ENCODE measurements around the gene SHB. TPM values are rescaled to one million over a fixed set of nuclear protein-coding genes. Genes with fewer than 3 reads are reported as not detected.

The SHB gene
- total RNA-seq, 1 experiment from 2014 or later, result 28.7 TPM

GRCh38 chr9:38086496-38086895 is 17.5 kb upstream of the SHB start:
- Histone ChIP-seq H4K20me1 (ENCODE audit: insufficient read depth) (no peaks in the 10 kb centered on the region), H3K79me2 (ENCODE audit: insufficient read depth, low read length) (no peaks in the 10 kb centered on the region), H3K9me3 (ENCODE audit: control insufficient read depth in 1 of 2, insufficient read depth in 1 of 2, low read depth in 1 of 2, low read length in 2 of 2) (no peaks in the 10 kb centered on the region), H3K27ac (ENCODE audit: low read depth, low read length) (no peak overlapping the region), H3K4me2 (ENCODE audit: low read length) (no peak overlapping the region), H3K9ac (ENCODE audit: low read length) (no peak overlapping the region), H2AFZ (ENCODE audit: low read depth, low read length, poor library complexity, severe bottlenecking) (no peak overlapping the region), H3K9me2 (ENCODE audit: insufficient read depth) (no peaks in the 10 kb centered on the region), H3K27me3 (ENCODE audit: insufficient read depth, low read length) (no peaks in the 10 kb centered on the region), H3K4me1 (ENCODE audit: control insufficient read depth in 1 of 2, insufficient read depth in 2 of 2, low read length in 2 of 2) (peaks cover 0 to 2% of the 10 kb centered on the region in 2 experiments; a peak in 1 of 4 replicates), H3K36me3 (ENCODE audit: control insufficient read depth in 1 of 2, insufficient read depth in 2 of 2, low read length in 2 of 2) (no peaks in the 10 kb centered on the region), H3K4me3 (replicated peaks in 1 of 2; ENCODE audit: low read depth in 1 of 2, low read length in 2 of 2) (no peak overlapping the region)
- CTCF ChIA-PET, result interaction anchor here (0.7 to 2.8 kb wide), 3 partner anchors 59 to 172 kb away, joined by 3 to 27 read pairs (median 15); no protein-coding TSS in a partner anchor
- no peak for ATAC-seq
- no peak for TF ChIP-seq EZH2 (IDR thresholded peaks at IDR 0.05)
- no peak for TF ChIP-seq ZNF274 (IDR thresholded peaks at IDR 0.05; ENCODE audit: low read depth, low read length)
- TF ChIP-seq, protein P1, sequence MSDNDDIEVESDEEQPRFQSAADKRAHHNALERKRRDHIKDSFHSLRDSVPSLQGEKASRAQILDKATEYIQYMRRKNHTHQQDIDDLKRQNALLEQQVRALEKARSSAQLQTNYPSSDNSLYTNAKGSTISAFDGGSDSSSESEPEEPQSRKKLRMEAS (IDR thresholded peaks at IDR 0.05), result no peak
- TF ChIP-seq, protein P2, sequence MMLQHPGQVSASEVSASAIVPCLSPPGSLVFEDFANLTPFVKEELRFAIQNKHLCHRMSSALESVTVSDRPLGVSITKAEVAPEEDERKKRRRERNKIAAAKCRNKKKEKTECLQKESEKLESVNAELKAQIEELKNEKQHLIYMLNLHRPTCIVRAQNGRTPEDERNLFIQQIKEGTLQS (IDR thresholded peaks at IDR 0.05), result no peak
- TF ChIP-seq CBX3 (IDR thresholded peaks at IDR 0.05; ENCODE audit: low read depth), result no peak
- no peak for TF ChIP-seq EGR1 (IDR thresholded peaks at IDR 0.05; ENCODE audit: low read depth)
- TF ChIP-seq CEBPB (IDR thresholded peaks at IDR 0.05; ENCODE audit: low read depth), result no peak
- POLR2A ChIA-PET, result no interaction called here
- intact Hi-C loops (cut with micrococcal nuclease), result loop anchor here (5.0 kb wide), 2 partner anchors 76 to 159 kb away; no protein-coding TSS in a partner anchor
- DNase-seq (ENCODE audit: low read depth, low spot score), result no peak
- no TSS peak for BruUV-seq (replicated peaks)
- RAD21 ChIA-PET (ENCODE audit: low non-redundant PET in 1 of 2, low total read pairs in 2 of 2, uncharacterized antibody in 2 of 2, unreplicated experiment in 2 of 2), result interaction anchor here in 1 of 2 experiments (1.5 kb wide), 1 partner anchor 173 kb away, joined by 4 read pairs; no protein-coding TSS in a partner anchor

DNA sequence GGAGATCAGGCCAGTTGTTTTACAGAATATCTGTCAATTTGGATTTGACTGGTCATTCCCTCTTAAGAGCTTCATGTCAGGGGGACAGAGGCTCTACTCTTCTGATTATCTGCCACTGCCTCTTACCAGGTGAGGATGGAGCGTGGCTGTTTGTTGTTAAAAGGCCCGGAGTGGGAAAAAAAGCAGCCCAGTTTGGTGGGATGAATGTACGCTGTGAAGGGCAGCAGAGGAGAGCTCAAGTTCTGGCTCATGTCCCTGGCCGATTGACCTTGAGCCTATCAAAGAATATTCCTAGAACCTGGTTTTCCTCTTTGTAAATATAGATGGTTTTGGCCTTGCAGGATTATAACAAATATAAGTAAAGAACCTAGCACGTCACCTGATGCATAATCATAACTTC is 16.3 kb upstream of the SHB start:
- DNase-seq (ENCODE audit: low read depth, low spot score), result no peak
- Histone ChIP-seq H4K20me1 (ENCODE audit: insufficient read depth) (no peaks in the 10 kb centered on the region), H3K4me1 (ENCODE audit: control insufficient read depth in 1 of 2, insufficient read depth in 2 of 2, low read length in 2 of 2) (peaks cover 0 to 2% of the 10 kb centered on the region in 2 experiments; a peak in 1 of 4 replicates), H3K9me2 (ENCODE audit: insufficient read depth) (no peaks in the 10 kb centered on the region), H3K36me3 (ENCODE audit: control insufficient read depth in 1 of 2, insufficient read depth in 2 of 2, low read length in 2 of 2) (no peaks in the 10 kb centered on the region), H3K9me3 (ENCODE audit: control insufficient read depth in 1 of 2, insufficient read depth in 1 of 2, low read depth in 1 of 2, low read length in 2 of 2) (no peaks in the 10 kb centered on the region), H2AFZ (ENCODE audit: low read depth, low read length, poor library complexity, severe bottlenecking) (no peak overlapping the region), H3K27ac (ENCODE audit: low read depth, low read length) (no peak overlapping the region), H3K79me2 (ENCODE audit: insufficient read depth, low read length) (no peaks in the 10 kb centered on the region), H3K27me3 (ENCODE audit: insufficient read depth, low read length) (no peaks in the 10 kb centered on the region), H3K4me2 (ENCODE audit: low read length) (no peak overlapping the region), H3K4me3 (replicated peaks in 1 of 2; ENCODE audit: low read depth in 1 of 2, low read length in 2 of 2) (no peak overlapping the region), H3K9ac (ENCODE audit: low read length) (no peak overlapping the region)
- no peak for ATAC-seq
- RAD21 ChIA-PET (ENCODE audit: low non-redundant PET in 1 of 2, low total read pairs in 2 of 2, uncharacterized antibody in 2 of 2, unreplicated experiment in 2 of 2), result no interaction called here
- POLR2A ChIA-PET, result no interaction called here
- TF ChIP-seq SRF (IDR thresholded peaks at IDR 0.05; ENCODE audit: low read depth) (no peak), POLR2A (IDR thresholded peaks at IDR 0.05; ENCODE audit: borderline replicate concordance, extremely low read depth, insufficient read depth, insufficient read length) (no peak), ZFX (IDR thresholded peaks at IDR 0.05) (no peak), RAD21 (IDR thresholded peaks at IDR 0.05; ENCODE audit: low read depth) (no peak), EZH2 (IDR thresholded peaks at IDR 0.05) (no peak), CTCF (IDR thresholded peaks at IDR 0.05 in 2 of 3, conservative IDR thresholded peaks at IDR 0.05 in 1 of 3; ENCODE audit: borderline replicate concordance in 1 of 3, insufficient read depth in 1 of 3, low read depth in 2 of 3, low read length in 2 of 3) (no peak), POLR2AphosphoS5 (IDR thresholded peaks at IDR 0.05; ENCODE audit: low read depth, low read length) (no peak), FOSL1 (IDR thresholded peaks at IDR 0.05; ENCODE audit: low read depth) (no peak), EZH2phosphoT487 (IDR thresholded peaks at IDR 0.05; ENCODE audit: borderline replicate concordance) (no peak), CEBPB (IDR thresholded peaks at IDR 0.05; ENCODE audit: low read depth) (no peak), ELF1 (IDR thresholded peaks at IDR 0.05; ENCODE audit: borderline replicate concordance, low read depth) (no peak), SP1 (IDR thresholded peaks at IDR 0.05; ENCODE audit: low read depth) (no peak), ZNF274 (IDR thresholded peaks at IDR 0.05; ENCODE audit: low read depth, low read length) (no peak), CBX3 (IDR thresholded peaks at IDR 0.05; ENCODE audit: low read depth) (no peak)
- TF ChIP-seq, protein P2 (IDR thresholded peaks at IDR 0.05), result no peak
- TF ChIP-seq, protein P1 (IDR thresholded peaks at IDR 0.05), result no peak
- BruUV-seq (replicated peaks), result no TSS peak
- CTCF ChIA-PET, result no interaction called here
- intact Hi-C loops (cut with micrococcal nuclease), result loop anchor here (5.0 kb wide), 2 partner anchors 77 to 158 kb away; no protein-coding TSS in a partner anchor
